ENCODE results near the gene TADA3. TPM values are rescaled to one million over a fixed set of nuclear protein-coding genes. Genes with fewer than 3 reads are reported as not detected.
A peak's percentile ranks its signal among the peaks of the same experiment; 100 is the strongest.

Gene TADA3
- total RNA-seq, 2 experiments from 2014 or later: 88.1 to 88.3 TPM

GRCh38 chr3:9791790-9792404 is 376 bp downstream of the TADA3 start:
- Mint-ChIP-seq H3K9me3 (no peaks in the 10 kb centered on the region), H3K27ac (peak overlapping the region; percentile 99), H3K27me3 (no peaks in the 10 kb centered on the region), H3K4me1 (peaks cover 60% of the 10 kb centered on the region), H3K36me3 (ENCODE audit: low read depth) (peaks cover 65% of the 10 kb centered on the region), H3K4me3 (peak overlapping the region; percentile 97)
- ChIA-PET CTCF (interaction anchor here (0.9 to 1.9 kb wide), 7 partner anchors 12 to 155 kb away, joined by 4 to 20 read pairs (median 5); partner anchors contain the start of genes OGG1 and TTLL3), POLR2A (interaction anchor here (0.7 to 8.7 kb wide), 29 partner anchors 11 to 529 kb away, joined by 3 to 137 read pairs (median 7); partner anchors contain the start of genes BRK1, BRPF1, CAMK1 and CRELD1)
- DNase-seq: no peak

- Mint-ChIP-seq H3K27me3 (no peaks in the 10 kb centered on the region), H3K4me3 (peak overlapping the region; percentile 97), H3K27ac (peak overlapping the region; percentile 99), H3K4me1 (peaks cover 61% of the 10 kb centered on the region), H3K9me3 (no peaks in the 10 kb centered on the region), H3K36me3 (ENCODE audit: low read depth) (peaks cover 68% of the 10 kb centered on the region)
- DNase-seq: no peak
- CTCF ChIA-PET: interaction anchor here (0.8 to 1.0 kb wide), 3 partner anchors 22 to 155 kb away, joined by 3 to 4 read pairs (median 3); partner anchors contain the start of gene CAMK1
- POLR2A ChIA-PET: interaction anchor here (0.9 to 8.7 kb wide), 10 partner anchors 9 to 429 kb away, joined by 3 to 137 read pairs (median 8); partner anchors contain the start of genes BRPF1, CAMK1, MTMR14 and OGG1
Observed at GRCh38 chr3:9791127-9791526, 1.1 kb downstream of the TADA3 start.

GRCh38 chr3:9787714-9788113 is 4.6 kb downstream of the TADA3 start:
- Mint-ChIP-seq H3K9me3 (no peaks in the 10 kb centered on the region), H3K27ac (peak overlapping the region; percentile 71), H3K27me3 (no peaks in the 10 kb centered on the region), H3K4me3 (no peak overlapping the region), H3K36me3 (ENCODE audit: low read depth) (peaks cover 69% of the 10 kb centered on the region), H3K4me1 (peaks cover 45% of the 10 kb centered on the region)
- CTCF ChIA-PET: interaction anchor here (1.0 kb wide), 1 partner anchor 9 kb away, joined by 3 read pairs; no protein-coding TSS in a partner anchor
- DNase-seq: no peak
- POLR2A ChIA-PET: no interaction called here

GRCh38 chr3:9786825-9787669 is 5.2 kb downstream of the TADA3 start:
- H3K4me3 Mint-ChIP-seq: no peak overlapping the region

GRCh38 chr3:9786209-9786739 is 6.0 kb downstream of the TADA3 start:
- no peaks in the 10 kb centered on the region for H3K27me3 Mint-ChIP-seq
- POLR2A ChIA-PET: interaction anchor here (1.2 kb wide), 1 partner anchor 35 kb away, joined by 3 read pairs; no protein-coding TSS in a partner anchor
- CTCF ChIA-PET: interaction anchor here (0.8 kb wide), 1 partner anchor 21 kb away, joined by 3 read pairs; no protein-coding TSS in a partner anchor
- peaks cover 73% of the 10 kb centered on the region for H3K36me3 Mint-ChIP-seq (ENCODE audit: low read depth)
- DNase-seq: no peak
- no peak overlapping the region for H3K4me3 Mint-ChIP-seq
- peaks cover 47% of the 10 kb centered on the region for H3K4me1 Mint-ChIP-seq
- no peak overlapping the region for H3K27ac Mint-ChIP-seq
- no peaks in the 10 kb centered on the region for H3K9me3 Mint-ChIP-seq

More at GRCh38 chr3:9786825-9787669, 5.2 kb downstream of the TADA3 start:
- ChIA-PET POLR2A (no interaction called here), CTCF (interaction anchor here (0.8 to 1.0 kb wide), 2 partner anchors 10 to 21 kb away, joined by 3 read pairs; no protein-coding TSS in a partner anchor)
- H3K27me3 Mint-ChIP-seq: no peaks in the 10 kb centered on the region
- H3K9me3 Mint-ChIP-seq: no peaks in the 10 kb centered on the region
- peak overlapping the region; percentile 71 for H3K27ac Mint-ChIP-seq
- DNase-seq: no peak
- peaks cover 51% of the 10 kb centered on the region for H3K4me1 Mint-ChIP-seq
- H3K36me3 Mint-ChIP-seq (ENCODE audit: low read depth): peaks cover 74% of the 10 kb centered on the region

GRCh38 chr3:9785602-9786001 is 6.7 kb downstream of the TADA3 start:
- H3K9me3 Mint-ChIP-seq: no peaks in the 10 kb centered on the region
- H3K27ac Mint-ChIP-seq: no peak overlapping the region
- H3K27me3 Mint-ChIP-seq: no peaks in the 10 kb centered on the region
- POLR2A ChIA-PET: interaction anchor here (1.2 kb wide), 1 partner anchor 34 kb away, joined by 3 read pairs; no protein-coding TSS in a partner anchor
- H3K4me3 Mint-ChIP-seq: no peak overlapping the region
- CTCF ChIA-PET: interaction anchor here (0.5 kb wide), 1 partner anchor 43 kb away, joined by 3 read pairs; no protein-coding TSS in a partner anchor
- H3K36me3 Mint-ChIP-seq (ENCODE audit: low read depth): peaks cover 72% of the 10 kb centered on the region
- DNase-seq: no peak
- peaks cover 46% of the 10 kb centered on the region for H3K4me1 Mint-ChIP-seq

GRCh38 chr3:9784965-9785364 is 7.3 kb downstream of the TADA3 start:
- CTCF ChIA-PET: no interaction called here

GRCh38 chr3:9783954-9784353 is 8.3 kb downstream of the TADA3 start:
- Mint-ChIP-seq H3K27ac (no peak overlapping the region), H3K36me3 (ENCODE audit: low read depth) (peaks cover 73% of the 10 kb centered on the region), H3K9me3 (no peaks in the 10 kb centered on the region), H3K4me1 (peaks cover 50% of the 10 kb centered on the region), H3K27me3 (no peaks in the 10 kb centered on the region), H3K4me3 (no peak overlapping the region)
- POLR2A ChIA-PET: interaction anchor here (0.6 to 7.5 kb wide), 2 partner anchors 9 to 151 kb away, joined by 3 to 56 read pairs; partner anchors contain the start of genes ARPC4 and TADA3
- DNase-seq: no peak
- CTCF ChIA-PET: no interaction called here

More at GRCh38 chr3:9784965-9785364, 7.3 kb downstream of the TADA3 start:
- Mint-ChIP-seq H3K27me3 (no peaks in the 10 kb centered on the region), H3K9me3 (no peaks in the 10 kb centered on the region), H3K4me3 (no peak overlapping the region), H3K27ac (no peak overlapping the region), H3K4me1 (peaks cover 46% of the 10 kb centered on the region), H3K36me3 (ENCODE audit: low read depth) (peaks cover 71% of the 10 kb centered on the region)
- POLR2A ChIA-PET: no interaction called here
- no peak for DNase-seq

GRCh38 chr3:9782770-9783169 is 9.5 kb downstream of the TADA3 start:
- Mint-ChIP-seq H3K36me3 (ENCODE audit: low read depth) (peaks cover 71% of the 10 kb centered on the region), H3K4me1 (peaks cover 59% of the 10 kb centered on the region), H3K27ac (no peak overlapping the region), H3K27me3 (no peaks in the 10 kb centered on the region), H3K9me3 (no peaks in the 10 kb centered on the region), H3K4me3 (no peak overlapping the region)
- ChIA-PET CTCF (interaction anchor here (1.4 kb wide), 1 partner anchor 48 kb away, joined by 3 read pairs; no protein-coding TSS in a partner anchor), POLR2A (interaction anchor here (1.0 to 7.5 kb wide), 5 partner anchors 8 to 26 kb away, joined by 3 to 56 read pairs (median 5); partner anchors contain the start of genes ARPC4, CAMK1 and TADA3)
- no peak for DNase-seq

GRCh38 chr3:9781978-9782603 is 10.2 kb downstream of the TADA3 start:
- Mint-ChIP-seq H3K36me3 (ENCODE audit: low read depth) (peaks cover 64% of the 10 kb centered on the region), H3K27ac (peak overlapping the region; percentile 40), H3K27me3 (no peaks in the 10 kb centered on the region), H3K9me3 (no peaks in the 10 kb centered on the region), H3K4me1 (peaks cover 57% of the 10 kb centered on the region), H3K4me3 (no peak overlapping the region)
- DNase-seq: no peak
- ChIA-PET CTCF (interaction anchor here (0.9 to 1.4 kb wide), 4 partner anchors 10 to 165 kb away, joined by 3 to 4 read pairs (median 4); no protein-coding TSS in a partner anchor), POLR2A (interaction anchor here (1.0 to 7.5 kb wide), 8 partner anchors 8 to 205 kb away, joined by 3 to 56 read pairs (median 8); partner anchors contain the start of genes ARPC4, BRPF1, CAMK1 and OGG1)

- H3K4me1 Mint-ChIP-seq: peaks cover 56% of the 10 kb centered on the region
- no peak for DNase-seq
- H3K4me3 Mint-ChIP-seq: no peak overlapping the region
- ChIA-PET CTCF (interaction anchor here (0.6 to 1.3 kb wide), 4 partner anchors 9 to 185 kb away, joined by 3 to 5 read pairs (median 4); no protein-coding TSS in a partner anchor), POLR2A (interaction anchor here (1.0 to 7.5 kb wide), 9 partner anchors 8 to 206 kb away, joined by 3 to 56 read pairs (median 10); partner anchors contain the start of genes ARPC4, BRPF1, CAMK1 and OGG1)
- no peaks in the 10 kb centered on the region for H3K27me3 Mint-ChIP-seq
- peaks cover 59% of the 10 kb centered on the region for H3K36me3 Mint-ChIP-seq (ENCODE audit: low read depth)
- no peaks in the 10 kb centered on the region for H3K9me3 Mint-ChIP-seq
- H3K27ac Mint-ChIP-seq: peak overlapping the region; percentile 54
Observed at GRCh38 chr3:9781551-9781950, 10.7 kb downstream of the TADA3 start.

Data from activated CD4-positive, alpha-beta memory T cell treated with anti-CD3 and anti-CD28 coated beads, Interleukin-2, amount 10 ng/mL, durations not matched to agents 7 days and 5 days (primary cell).